Thyroid gland (tissue), 4 donors: ENCODE measurements around the gene PRAME.

ENCODE experiments used
- POLR2A ChIP-seq, 2 donors: fragments of 450-650 bp; IDR thresholded peaks; one replicate each; pipeline ENCODE4 v1.6.1; 2017; ENCODE audit warnings: antibody characterized with exemption in 2 of 2, mild to moderate bottlenecking in 2 of 2, moderate library complexity in 1 of 2
- TF ChIP-seq, protein P1 (sequence below), 6 experiments: fragments of 200-600 bp in 3 of 6; fragments of 450-650 bp in 3 of 6; sonication (generic) in 3 of 6; IDR thresholded peaks; one replicate each; pipeline ENCODE4 v1.5.1; 2016 to 2019; ENCODE audit warnings: antibody characterized with exemption in 6 of 6, mild to moderate bottlenecking in 2 of 6, inconsistent platforms in 1 of 6, moderate library complexity in 1 of 6

DNA sequence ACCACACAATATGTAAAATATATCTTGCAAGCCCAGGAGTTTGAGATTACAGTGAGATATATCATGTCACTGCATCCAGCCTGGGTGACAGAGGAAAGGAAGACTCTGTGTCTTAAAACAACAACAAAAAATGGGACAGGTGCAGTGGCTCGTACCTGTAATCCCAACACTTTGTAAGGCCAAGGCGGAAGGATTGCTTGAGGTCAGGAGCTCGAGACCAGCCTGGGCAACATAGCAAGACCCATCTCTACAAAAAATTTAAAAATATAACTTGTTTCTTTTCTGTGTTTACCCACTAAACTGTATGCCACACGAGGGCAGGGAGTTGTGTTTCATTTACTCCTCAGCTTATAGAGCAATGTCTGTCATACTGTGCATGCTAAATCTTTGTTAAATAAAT lies 42.1 kb downstream of the PRAME start:
- TF ChIP-seq, protein P1, sequence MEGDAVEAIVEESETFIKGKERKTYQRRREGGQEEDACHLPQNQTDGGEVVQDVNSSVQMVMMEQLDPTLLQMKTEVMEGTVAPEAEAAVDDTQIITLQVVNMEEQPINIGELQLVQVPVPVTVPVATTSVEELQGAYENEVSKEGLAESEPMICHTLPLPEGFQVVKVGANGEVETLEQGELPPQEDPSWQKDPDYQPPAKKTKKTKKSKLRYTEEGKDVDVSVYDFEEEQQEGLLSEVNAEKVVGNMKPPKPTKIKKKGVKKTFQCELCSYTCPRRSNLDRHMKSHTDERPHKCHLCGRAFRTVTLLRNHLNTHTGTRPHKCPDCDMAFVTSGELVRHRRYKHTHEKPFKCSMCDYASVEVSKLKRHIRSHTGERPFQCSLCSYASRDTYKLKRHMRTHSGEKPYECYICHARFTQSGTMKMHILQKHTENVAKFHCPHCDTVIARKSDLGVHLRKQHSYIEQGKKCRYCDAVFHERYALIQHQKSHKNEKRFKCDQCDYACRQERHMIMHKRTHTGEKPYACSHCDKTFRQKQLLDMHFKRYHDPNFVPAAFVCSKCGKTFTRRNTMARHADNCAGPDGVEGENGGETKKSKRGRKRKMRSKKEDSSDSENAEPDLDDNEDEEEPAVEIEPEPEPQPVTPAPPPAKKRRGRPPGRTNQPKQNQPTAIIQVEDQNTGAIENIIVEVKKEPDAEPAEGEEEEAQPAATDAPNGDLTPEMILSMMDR (IDR thresholded peaks at IDR 0.05) = no peak
- TF ChIP-seq POLR2A (IDR thresholded peaks at IDR 0.05) = no peak
